Measurements from ENCODE around the gene PLCB1.
"Not testable (repeated sequence)": the region's sequence is repeated elsewhere in the genome, so short reads cannot be mapped to it uniquely, and the experiment has no call there.

Gene PLCB1

GRCh38 chr20:8639112-8639778 lies 507.2 kb downstream of the PLCB1 start:
- DNase-seq: no peak

DNA sequence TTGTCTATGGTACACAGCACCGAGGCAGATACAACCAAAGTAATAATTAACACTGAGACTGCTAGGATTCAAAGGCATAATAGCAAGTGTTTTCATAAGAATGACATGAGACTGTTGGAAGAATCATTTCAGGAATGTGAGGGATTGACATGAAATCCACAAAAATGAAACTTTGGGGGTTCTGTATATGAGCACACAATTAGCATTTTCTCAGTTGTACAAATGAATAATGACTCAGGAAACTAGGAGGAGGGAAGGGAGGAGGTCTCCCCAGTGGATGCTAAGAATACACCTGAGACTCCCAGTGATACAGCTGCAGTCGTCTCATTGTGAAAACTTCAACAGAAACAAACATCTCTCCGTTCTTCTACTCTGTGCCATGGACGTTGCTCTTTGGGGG lies 508.4 kb downstream of the PLCB1 start:
- no peak for DNase-seq

- no peak for DNase-seq
Measured at GRCh38 chr20:8642247-8642646, 510.2 kb downstream of the PLCB1 start.

DNA sequence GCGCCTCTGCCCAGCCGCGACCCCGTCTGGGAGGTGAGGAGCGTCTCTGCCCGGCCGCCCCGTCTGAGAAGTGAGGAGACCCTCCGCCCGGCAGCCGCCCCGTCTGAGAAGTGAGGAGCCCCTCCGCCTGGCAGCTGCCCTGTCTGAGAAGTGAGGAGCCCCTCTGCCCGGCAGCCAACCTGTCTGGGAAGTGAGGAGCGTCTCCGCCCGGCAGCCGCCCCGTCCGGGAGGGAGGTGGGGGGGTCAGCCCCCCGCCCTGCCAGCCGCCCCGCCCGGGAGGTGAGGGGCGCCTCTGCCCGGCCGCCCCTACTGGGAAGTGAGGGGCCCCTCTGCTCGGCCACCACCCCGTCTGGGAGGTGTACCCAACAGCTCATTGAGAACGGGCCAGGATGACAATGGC lies 512.4 kb downstream of the PLCB1 start:
- DNase-seq: not testable (repeated sequence)

DNA sequence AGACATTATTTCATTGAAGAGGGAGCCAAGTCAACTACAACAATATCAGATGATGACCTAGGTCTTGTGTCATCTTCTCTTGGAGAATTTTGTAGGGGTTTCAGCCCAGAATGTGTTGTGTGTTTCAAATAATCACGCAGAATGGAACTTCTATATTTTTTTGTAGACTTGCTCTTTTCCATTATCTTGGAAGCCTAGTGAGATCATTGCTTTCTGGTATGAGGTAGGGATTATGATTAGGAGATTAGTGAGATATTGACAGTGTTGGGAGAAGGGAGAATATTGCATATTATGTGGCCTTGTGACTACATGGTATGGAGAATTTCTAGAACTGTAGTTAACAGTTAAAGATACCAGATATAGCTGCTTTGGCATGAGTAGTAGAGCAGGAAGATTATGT lies 513.3 kb downstream of the PLCB1 start:
- no peak for DNase-seq

GRCh38 chr20:8646033-8646441 lies 514.0 kb downstream of the PLCB1 start:
- no peak for DNase-seq

GRCh38 chr20:8646716-8647115 lies 514.6 kb downstream of the PLCB1 start:
- no peak for DNase-seq

GRCh38 chr20:8647961-8648441 lies 515.9 kb downstream of the PLCB1 start:
- no peak for DNase-seq

GRCh38 chr20:8648466-8648865 lies 516.4 kb downstream of the PLCB1 start:
- no peak for DNase-seq

GRCh38 chr20:8652396-8652795 lies 520.3 kb downstream of the PLCB1 start:
- no peak for DNase-seq

- no peak for DNase-seq
Measured at GRCh38 chr20:8654486-8654885, 522.4 kb downstream of the PLCB1 start.

GRCh38 chr20:8656335-8656734 lies 524.3 kb downstream of the PLCB1 start:
- DNase-seq: no peak

- no peak for DNase-seq
Measured at GRCh38 chr20:8657664-8658063, 525.6 kb downstream of the PLCB1 start.

DNA sequence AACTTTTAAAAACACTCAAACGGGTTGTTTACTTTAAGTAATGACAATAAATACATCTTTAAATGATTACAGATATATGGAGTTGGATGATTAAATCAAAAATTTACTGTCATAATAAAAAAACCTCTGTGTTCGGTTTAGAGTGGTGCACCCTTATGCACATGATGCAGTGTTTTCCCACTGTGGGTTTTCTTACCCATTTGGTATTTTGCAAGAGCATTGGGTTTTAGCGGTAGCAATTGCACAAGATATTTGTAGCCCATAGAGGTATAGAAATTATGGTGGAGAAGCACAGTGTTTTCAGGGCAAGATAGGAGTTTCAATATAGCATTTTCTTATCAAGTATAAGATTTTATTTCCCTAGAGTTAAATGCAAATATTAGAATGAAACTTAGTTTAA lies 526.0 kb downstream of the PLCB1 start:
- no peak for DNase-seq

DNA sequence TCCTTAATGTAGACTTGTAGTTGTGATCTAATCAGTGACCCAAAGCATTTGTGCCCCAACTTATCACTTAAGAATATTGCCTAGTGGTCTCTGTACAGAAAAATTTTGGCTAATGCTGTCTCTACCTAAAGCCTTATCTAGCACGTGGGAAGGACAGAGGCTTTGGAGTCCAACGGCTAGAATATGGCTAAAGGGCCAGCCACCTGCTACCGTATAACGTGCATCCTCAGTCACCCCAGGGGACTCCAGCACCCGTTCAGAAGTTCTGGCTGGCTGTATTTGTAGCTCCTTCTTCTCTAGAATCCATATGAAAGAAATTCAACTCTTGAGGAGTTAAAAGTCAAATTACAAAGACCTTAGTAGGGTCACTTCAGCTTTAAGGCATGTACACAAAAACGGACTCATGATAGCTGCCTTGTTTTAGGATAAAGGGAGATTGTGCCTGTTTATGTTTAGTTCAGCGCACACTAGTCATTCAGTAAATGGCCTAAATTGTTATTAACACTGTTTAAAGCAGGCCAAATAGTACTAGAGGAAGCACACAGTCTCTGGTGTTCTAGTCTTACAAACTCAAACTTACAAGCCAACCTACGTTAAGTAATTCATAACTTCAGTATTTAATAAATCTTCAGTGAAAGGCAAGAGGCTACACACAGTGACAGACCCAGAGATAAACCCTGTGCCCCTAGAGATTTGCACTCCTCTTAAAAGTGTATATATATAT lies 529.3 kb downstream of the PLCB1 start:
- peak in 1 of 2 donors; percentile 39 for DNase-seq

DNA sequence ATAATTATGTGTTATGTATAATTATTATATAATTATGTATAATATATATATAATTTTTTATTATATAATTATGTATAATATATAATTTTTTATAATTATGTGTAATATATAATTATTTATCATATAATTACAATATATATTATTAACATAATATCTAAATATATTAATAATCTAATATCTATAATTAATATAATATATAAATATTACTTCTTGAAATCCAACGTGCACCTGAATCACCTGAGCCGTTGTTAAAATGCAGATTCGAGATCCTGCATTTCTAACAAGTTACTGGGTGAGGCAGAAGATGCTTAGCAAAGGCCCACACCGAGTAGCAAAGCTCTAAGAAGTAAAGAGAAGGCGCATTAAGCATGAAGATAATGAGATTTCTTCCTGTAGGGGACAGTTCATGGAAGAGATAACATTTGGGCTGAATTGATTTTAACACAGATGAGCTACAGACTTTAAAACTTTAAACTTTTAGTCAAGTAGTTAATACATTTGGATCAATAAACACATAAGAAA lies 530.4 kb downstream of the PLCB1 start:
- DNase-seq: no peak

DNA sequence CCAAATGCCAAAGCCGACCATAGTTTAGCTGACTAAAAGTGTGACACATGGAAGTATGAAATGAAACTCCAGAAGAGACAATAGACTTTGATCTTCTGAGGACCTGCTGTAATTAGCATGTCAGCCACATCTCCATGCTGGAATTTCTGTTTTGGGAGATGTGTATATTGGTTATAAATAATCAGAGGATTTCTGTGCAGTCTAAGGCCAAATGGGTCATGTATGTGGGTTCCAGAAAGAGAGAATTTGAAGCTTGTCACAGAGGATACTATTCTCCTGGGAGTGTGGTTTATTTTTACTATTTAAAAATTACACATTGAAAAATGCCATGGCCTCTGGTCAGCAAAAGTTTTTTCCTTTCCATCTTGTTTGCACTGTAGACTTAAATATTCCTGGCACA lies 531.4 kb downstream of the PLCB1 start:
- DNase-seq: no peak

- no peak for DNase-seq
Measured at GRCh38 chr20:8664778-8665177, 532.7 kb downstream of the PLCB1 start.

DNA sequence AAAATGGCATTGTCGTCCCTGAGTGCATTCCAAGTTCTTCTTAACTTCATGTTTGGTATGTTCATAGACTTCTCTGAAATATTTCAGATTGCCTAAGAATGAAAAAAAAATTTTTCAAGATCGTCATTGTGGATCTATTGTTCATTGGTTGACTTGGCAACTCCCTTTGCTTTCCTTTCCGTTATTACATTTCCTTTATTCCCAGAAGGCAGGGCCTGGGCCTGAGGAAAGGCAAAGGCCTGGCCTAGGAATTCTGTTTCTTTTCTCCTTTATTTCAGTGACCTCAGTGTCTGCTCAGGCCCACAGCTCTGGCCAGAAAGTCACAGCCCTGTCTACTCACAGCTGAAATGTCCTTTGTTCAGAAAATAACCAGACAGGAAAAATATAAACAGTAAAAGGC lies 535.2 kb downstream of the PLCB1 start:
- no peak for DNase-seq

GRCh38 chr20:8670207-8670892 lies 538.3 kb downstream of the PLCB1 start:
- DNase-seq: no peak

DNA sequence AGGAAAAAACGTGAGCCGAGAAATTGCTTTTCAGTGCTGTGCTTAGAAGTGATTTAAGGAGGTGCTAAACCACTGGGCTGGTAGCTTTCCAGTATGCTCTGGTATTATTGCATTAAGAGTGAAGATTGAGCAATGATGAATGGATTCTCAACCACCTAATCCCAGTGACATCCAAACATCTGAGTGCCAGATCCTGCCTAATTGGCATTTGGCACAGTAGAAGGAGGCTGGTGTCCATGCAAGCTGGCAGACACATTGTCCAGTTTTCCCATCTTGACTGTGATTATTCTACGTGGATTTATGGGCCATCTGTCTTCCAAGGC lies 538.8 kb downstream of the PLCB1 start:
- DNase-seq: no peak

DNA sequence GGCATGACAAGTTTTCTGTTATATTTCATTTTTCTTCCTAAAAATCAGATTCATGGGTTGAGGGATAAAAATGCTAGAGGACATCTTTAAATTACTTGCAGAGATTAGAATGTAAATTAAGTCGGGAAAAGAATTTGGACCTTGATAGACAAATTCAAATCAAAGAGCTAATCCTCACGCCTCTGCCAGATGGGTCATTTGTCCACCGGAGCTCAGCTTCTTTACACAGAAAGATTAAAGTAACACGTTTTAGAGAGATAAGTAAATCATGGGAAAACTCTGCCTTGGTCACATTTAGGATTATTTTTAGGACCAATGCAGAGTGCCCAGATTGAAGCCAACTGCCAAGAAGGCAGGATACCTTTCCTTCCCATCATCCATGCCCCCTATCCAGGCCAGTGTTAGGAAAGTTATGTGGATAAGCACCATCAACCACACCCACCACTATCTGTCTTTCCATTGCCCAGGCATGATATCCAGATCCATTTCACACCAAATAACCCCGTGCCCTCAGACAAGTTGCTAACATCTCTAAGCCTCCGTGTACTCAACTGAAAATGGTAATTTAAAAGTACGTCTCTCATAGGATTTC lies 539.4 kb downstream of the PLCB1 start:
- DNase-seq: no peak

DNA sequence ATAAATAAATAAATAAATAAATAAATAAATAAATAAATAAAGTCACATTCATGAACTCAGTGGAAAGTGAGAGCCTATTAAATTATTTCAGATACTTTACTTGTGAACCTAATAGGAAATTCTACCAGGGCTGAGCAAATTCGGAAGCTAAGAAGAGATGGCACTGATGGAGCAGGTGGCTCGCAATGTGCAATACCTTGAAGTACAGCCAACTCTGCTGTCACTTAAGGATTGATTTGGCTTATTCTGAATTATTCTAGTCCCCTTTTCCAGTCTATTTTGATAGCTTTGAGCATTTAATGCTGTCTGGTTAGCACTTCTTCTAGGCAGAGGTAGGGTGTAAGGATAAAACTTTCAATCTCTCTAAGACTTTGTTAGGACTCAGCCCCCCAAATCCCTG lies 541.0 kb downstream of the PLCB1 start:
- DNase-seq: no peak

DNA sequence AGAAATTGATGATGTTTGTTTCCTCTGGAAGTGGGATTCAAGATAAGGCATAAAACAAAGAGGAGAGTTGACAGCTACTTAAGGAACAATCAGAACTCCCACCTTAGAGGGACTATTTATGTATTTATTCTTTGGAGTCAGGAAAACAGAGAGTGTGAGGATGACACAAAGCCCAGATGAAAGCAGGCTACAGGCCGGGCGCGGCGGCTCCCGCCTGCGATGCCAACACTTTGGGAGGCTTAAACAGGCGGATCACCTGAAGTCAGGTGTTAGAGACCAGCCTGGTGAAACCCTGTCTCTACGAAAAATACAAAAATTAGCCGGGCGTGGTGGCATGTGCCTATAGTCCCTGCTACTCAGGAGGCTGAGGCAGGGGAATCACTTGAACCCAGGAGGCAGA lies 543.8 kb downstream of the PLCB1 start:
- no peak for DNase-seq
